ENCODE results near the gene TM7SF2.
"Not testable (repeated sequence)": the region's sequence is repeated elsewhere in the genome, so short reads cannot be mapped to it uniquely, and the experiment has no call there.

Gene TM7SF2

DNA sequence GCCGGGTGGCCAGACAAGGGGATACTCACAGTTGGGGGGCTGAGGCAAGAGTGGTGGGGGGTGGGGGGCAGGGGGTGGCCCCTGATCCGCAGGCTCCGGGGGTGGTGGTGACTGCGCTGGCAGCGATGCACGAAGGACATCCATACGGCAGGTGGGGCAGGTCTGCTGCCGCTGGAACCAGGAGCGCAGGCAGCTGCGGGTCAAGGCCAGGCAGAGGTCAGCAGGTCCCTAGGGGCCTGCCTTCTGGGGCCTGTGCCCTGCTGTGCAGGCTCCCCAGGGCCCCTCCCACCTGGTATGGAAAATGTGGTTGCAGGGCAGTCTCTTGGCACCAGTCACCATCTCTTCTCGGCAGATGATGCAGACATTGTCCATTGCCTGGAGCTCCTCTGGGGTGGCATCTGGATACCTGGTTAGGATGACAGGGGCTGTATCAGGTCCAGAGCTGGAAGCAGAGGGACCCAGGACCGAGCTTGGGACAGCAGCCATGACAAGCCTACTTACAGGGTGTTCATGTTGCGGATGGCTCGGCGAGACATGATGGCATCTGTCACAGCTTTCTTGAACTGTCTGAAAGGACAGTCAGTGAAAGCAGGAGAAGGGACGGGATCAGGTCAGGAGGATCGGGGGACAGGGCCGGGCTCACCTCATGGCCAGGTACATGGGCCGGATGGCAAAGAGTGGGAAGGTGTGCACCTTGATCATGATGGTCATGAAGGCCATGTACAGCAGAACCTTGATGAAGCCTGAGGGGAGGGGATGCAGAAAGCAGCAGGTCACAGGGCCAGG, 19.2 kb downstream of the TM7SF2 start:
- no peak for DNase-seq

DNA sequence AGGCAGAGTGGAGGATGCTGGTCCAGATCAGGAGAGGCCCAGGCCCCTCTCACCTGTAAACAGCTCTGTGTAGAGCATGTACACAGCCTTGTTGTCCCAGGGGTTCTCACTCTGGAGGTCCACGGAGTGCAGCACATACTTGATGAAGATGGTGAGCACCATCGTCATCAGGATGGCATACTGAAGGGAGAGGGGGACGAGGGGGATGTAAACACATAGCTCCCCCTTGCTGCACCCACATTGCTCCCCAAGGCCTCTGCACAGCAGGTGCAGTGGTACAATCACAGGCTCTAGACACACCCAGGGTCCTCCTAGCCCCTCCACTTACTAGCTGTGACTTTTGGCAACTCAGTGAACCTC, 19.7 kb downstream of the TM7SF2 start:
- no peak for DNase-seq

DNA sequence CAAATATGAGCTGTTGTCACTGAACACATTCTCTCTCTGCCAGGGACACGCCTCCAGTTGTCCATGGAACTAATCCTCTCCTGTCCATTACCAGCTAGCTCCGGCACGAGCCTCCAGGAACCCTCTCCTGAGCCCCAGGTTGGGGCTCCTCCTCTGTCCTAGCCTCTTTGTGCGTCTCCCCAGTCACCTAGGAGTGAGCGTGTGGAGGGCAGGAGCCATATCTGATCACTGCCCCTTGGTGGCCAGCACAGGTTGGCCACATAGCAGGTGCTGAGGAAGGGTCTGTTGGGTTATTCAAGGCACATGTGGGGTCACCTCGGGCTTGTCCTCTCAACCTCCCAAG, 20.2 kb downstream of the TM7SF2 start:
- no peak for DNase-seq

GRCh38 chr11:65132238-65132987, 20.7 kb downstream of the TM7SF2 start:
- DNase-seq = peak in 1 of 2 experiments; percentile 8

GRCh38 chr11:65132988-65133700, 21.5 kb downstream of the TM7SF2 start:
- peak; percentile 16 to 23 for DNase-seq

GRCh38 chr11:65133724-65134123, 22.1 kb downstream of the TM7SF2 start:
- peak in 1 of 2 experiments; percentile 23 for DNase-seq

- DNase-seq = peak; percentile 90 to 92
These were observed 22.7 kb downstream of the TM7SF2 start, which contains the start of gene SYVN1 for GRCh38 chr11:65134240-65134951. SYVN1 (minus strand) TSS chr11:65134519; CDS start chr11:65133601, 918 bp downstream.

- peak; percentile 98 for DNase-seq
These were observed 23.4 kb downstream of the TM7SF2 start for GRCh38 chr11:65134952-65135632.

DNA sequence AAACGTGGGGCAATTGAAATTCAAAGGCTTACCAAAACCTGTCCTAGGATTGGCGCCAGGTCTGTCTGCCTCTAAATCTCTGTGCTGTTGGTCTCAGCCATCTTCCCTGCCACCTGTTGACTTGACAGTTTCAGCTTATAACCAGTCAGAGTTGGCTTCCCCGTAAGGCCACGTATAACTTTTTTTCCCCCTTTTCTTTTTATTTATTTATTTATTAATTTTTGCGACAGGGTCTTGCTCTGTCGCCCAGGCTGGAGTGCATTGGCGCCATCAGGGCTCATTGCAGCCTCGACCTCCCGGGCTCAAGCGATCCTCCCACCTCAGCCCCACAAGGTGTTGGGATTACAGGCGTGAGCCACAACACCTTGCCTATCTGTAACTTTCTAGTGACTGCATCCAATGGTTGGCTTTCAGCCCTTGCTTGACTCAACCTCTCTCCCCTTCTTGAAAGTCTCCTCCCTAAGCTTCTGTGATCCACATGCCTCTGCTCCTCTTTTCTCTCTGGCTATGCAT, 24.0 kb downstream of the TM7SF2 start:
- DNase-seq = no peak

GRCh38 chr11:65136515-65137096, 24.9 kb downstream of the TM7SF2 start:
- DNase-seq = no peak

DNA sequence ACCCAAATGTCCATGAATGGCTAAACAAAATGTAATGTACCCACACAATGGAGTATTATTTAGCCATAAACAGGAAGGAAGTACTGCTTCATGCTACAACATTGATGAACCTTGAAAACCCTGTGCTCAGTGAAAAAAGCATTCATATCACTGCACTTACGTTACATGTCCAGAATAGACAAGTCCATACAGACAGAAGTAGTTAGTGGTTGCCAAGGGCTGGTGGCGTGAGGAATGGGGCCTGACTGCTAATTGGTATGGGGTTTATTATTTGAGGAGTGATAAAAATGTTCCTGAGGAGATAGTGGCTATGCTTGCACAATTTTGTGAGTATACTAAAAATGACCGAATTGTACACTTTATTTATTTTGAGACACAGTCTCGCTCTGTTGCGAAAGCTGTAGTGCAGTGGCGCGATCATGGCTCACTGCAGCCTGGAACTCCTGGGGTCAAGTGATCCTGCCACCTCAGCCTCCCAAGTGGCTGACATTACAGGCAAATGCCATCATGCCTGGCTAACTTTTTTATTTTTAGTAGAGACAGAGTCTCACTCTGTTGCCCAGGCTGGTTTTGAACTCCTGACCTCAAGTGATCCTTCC, 30.3 kb downstream of the TM7SF2 start:
- DNase-seq = no peak

GRCh38 chr11:65147352-65148075, 35.8 kb downstream of the TM7SF2 start:
- no peak for DNase-seq

- no peak for DNase-seq
These were observed 37.0 kb downstream of the TM7SF2 start for GRCh38 chr11:65148657-65149056.

DNA sequence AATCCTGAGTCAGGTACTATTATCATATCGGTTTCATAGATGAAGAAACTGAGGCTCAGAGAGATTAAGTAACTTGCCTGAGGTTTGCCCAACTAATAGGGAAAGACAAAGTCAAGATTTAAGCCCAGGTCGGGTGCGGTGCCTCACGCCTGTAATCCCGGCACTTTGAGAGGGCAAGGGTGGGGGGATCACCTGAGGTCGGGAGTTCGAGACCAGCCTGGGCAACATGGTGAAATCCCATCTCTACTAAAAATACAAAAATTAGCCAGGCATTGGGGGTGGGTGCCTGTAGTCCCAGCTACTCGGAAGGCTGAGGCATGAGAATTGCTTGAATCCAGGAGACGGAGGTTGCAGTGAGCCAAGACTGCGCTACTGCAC, 38.4 kb downstream of the TM7SF2 start:
- DNase-seq = not testable (repeated sequence)

DNA sequence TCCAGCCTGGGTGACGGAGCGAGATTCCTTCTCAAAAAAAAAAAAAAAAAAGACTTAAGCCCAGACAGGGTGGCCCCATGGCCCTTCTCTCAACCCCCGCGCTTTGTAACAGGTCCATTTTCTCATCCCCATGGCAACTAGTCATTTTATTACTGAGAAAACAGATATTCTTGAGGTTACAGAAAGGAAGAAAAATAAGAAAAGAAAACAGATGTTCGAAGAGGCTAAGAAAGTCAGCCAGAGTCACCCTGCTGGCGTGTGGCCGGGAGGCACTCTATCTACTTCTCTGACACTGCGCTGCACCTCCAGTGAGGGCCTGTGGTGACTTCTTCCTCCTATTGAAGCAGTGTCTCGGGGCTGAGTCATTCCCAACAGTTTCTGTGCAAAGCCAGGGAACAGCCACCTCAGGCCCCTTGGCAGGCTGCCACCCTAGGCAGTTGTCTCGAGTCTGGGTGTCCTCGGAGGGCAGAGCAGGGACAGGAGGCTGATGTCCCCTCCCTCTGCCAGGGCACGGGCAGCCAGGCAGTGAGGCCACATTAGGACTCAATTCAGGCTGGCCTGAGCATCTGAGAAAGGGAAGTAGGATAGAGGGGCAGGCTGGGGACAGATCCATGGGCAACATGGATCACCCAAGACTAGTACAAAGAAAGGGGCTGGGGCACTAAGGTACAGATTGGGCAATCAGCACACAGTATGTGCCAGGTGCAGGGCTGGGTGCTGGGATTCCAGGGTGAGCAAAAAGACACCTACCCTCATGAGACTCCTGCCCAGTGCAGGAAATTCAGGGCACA, 39.0 kb downstream of the TM7SF2 start:
- DNase-seq = peak; percentile 93 to 94

DNA sequence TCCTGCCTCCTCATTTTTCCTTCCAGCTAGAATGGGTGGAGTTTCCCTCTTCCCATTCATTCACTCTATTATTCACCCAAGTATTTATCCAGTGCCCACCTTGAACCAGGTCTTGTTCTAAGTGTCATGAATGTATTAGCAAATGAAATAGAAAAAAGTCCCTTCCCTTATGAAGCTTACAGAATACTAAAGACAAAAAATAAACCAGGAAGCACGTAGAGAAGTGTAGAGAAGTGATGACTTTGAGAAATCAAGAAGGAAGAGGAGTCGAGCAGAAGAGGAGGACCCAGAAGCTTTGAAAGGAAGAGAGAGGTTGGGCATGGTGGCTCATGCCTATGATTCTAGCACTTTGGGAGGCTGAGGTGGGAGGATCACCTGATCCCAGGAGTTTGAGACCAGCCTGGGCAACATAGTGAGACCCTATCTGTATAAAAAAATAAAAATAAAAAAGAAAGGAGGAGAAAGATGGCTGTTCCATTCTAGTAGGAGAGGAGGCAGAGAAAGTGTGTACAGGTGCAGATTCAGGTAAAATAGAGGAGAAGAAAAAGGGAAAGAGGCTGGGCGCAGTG, 39.7 kb downstream of the TM7SF2 start:
- DNase-seq = peak in 1 of 2 experiments; percentile 21

DNA sequence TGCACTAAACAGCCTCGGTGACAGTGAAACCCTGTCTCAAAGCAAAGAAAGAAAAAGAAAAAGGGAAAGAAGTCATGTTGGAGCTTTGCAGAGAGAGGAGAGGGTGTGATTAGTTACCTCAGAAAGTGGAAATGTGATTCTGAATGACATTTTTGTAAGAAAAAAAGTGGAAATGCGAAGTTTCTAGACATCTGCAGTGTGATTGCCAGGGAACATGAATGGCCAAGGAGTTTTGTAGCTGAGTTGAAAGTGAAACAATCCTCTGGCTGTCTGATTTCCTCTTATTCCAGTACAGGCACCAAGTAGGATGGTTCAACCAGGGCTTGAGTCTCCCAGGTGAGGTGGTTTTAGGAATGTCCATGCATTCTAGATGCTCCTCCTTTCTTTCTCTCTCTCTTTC, 40.5 kb downstream of the TM7SF2 start:
- DNase-seq = no peak

DNA sequence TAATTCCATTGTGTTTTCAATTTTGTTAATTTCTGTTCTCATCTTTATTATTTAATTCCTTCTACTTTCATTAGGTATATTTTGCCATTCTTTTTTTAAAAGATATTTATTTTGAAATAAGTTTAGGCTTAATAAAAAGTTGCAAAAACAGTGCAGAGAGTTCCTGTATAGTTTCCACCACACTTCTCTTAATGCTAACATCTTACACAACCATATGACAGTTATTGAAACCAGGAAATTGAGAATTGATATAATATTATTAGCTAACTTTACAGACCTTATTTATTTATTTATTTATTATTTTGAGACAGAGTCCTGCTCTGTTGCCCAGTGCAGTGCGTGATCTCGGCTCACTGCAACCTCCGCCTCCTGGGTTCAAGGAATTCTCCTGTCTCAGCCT, 44.6 kb downstream of the TM7SF2 start:
- no peak for DNase-seq

DNA sequence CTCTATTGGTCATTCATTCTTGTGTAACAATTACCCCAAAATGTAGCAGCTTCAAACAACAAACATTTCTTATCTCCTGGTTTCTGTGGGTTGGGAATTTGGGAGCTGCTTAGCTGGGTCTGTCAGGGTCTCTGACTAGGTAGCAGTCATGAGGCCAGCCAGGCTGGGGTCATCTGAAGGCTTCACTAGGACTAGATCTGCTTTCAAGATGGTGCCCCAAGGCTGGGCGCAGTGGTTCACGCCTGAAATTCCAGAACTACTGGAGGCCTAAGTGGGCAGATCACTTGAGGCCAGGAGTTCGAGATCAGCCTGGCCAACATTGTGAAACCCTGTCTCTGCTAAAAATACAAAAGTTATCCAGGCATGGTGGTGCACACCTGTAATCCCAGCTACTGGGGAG, 45.3 kb downstream of the TM7SF2 start:
- no peak for DNase-seq

All from Kasumi-1 (cell line).